ENCODE measurements around the gene ARL5A.

The ARL5A gene

DNA sequence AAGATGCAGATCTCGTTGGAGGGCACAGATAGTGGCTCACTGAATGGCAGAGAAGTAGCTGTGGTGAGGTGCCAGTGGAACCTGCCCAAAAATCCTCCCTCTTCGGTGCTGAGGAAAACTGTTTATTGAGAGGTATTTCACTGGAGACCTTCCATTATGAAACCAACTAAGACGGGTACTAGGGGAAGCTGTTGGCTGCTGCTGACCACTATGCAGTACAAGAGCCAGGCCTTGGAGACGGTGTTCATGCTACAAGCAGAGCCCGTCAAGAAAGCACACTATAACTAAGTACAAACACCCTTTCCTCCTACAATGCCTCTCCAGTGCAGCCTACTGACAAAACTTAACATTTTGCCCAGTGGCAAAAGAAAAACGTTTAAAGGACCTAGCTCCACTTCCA lies 4.6 kb downstream of the ARL5A start:
- TF ChIP-seq YY1 (IDR thresholded peaks at IDR 0.05; ENCODE audit: low read depth) = no peak
- TF ChIP-seq FOXM1 (IDR thresholded peaks at IDR 0.05; ENCODE audit: borderline replicate concordance, low read depth) = no peak
- TF ChIP-seq ZBTB7A (IDR thresholded peaks at IDR 0.05; ENCODE audit: low read depth) = no peak
- TF ChIP-seq TCF12 (IDR thresholded peaks at IDR 0.05; ENCODE audit: low read depth) = no peak
- TF ChIP-seq TAF1 (IDR thresholded peaks at IDR 0.05; ENCODE audit: low read depth) = no peak
- no peak for TF ChIP-seq CREB1 (IDR thresholded peaks at IDR 0.05; ENCODE audit: low read depth)
- no peak for TF ChIP-seq CEBPB (IDR thresholded peaks at IDR 0.05)
- TF ChIP-seq, protein P1, sequence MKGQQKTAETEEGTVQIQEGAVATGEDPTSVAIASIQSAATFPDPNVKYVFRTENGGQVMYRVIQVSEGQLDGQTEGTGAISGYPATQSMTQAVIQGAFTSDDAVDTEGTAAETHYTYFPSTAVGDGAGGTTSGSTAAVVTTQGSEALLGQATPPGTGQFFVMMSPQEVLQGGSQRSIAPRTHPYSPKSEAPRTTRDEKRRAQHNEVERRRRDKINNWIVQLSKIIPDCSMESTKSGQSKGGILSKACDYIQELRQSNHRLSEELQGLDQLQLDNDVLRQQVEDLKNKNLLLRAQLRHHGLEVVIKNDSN (IDR thresholded peaks at IDR 0.05) = no peak
- TF ChIP-seq, protein P2, sequence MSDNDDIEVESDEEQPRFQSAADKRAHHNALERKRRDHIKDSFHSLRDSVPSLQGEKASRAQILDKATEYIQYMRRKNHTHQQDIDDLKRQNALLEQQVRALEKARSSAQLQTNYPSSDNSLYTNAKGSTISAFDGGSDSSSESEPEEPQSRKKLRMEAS (IDR thresholded peaks at IDR 0.05) = no peak

DNA sequence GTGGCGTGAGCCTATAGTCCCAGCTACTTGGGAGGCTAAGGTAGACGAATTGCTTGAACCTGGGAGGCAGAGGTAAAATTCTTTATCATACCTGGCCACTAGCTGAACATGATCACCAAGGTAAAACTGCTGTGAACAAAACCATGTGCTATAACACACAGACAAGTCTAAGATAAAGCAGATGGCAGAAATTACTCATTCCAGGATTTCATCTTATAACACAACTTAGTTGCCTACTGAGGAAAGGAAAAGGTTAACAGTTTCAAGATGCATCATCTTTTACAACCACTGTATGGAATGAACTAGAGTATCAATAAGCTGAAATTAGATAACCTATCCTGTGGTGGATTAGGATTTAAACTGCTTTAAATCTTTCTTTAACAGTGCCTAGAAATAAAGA lies 8.3 kb downstream of the ARL5A start:
- TF ChIP-seq YY1 (IDR thresholded peaks at IDR 0.05; ENCODE audit: low read depth) (no peak), TEAD4 (IDR thresholded peaks at IDR 0.05) (no peak), CEBPB (IDR thresholded peaks at IDR 0.05) (no peak)

DNA sequence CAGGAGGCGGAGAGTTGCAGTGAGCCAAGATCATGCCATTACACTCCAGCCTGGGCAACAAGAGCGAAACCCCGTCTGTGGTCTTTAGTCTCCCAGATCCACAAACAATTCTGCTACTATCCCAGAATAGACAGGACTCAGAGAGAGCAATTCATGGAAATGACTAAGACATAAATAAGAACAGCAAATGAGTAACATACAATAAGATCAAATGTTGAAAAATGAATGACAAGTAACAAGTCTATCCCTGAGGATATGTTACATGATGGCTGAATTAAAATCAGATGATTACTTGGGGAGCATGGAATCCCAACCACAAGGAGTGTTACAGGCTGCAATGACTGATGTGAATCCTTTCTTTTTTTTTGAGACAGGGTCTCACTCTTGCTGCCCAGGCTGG lies 10.3 kb downstream of the ARL5A start:
- TF ChIP-seq FOXM1 (IDR thresholded peaks at IDR 0.05; ENCODE audit: borderline replicate concordance, low read depth) = no peak
- TF ChIP-seq, protein P1 (IDR thresholded peaks at IDR 0.05) = no peak
- TF ChIP-seq RAD21 (IDR thresholded peaks at IDR 0.05; ENCODE audit: low read depth) = no peak
- no peak for TF ChIP-seq ZBTB7A (IDR thresholded peaks at IDR 0.05; ENCODE audit: low read depth)
- TF ChIP-seq, protein P2 (IDR thresholded peaks at IDR 0.05) = no peak
- TF ChIP-seq EP300 (IDR thresholded peaks at IDR 0.05; ENCODE audit: borderline replicate concordance) = no peak
- TF ChIP-seq, protein P3, sequence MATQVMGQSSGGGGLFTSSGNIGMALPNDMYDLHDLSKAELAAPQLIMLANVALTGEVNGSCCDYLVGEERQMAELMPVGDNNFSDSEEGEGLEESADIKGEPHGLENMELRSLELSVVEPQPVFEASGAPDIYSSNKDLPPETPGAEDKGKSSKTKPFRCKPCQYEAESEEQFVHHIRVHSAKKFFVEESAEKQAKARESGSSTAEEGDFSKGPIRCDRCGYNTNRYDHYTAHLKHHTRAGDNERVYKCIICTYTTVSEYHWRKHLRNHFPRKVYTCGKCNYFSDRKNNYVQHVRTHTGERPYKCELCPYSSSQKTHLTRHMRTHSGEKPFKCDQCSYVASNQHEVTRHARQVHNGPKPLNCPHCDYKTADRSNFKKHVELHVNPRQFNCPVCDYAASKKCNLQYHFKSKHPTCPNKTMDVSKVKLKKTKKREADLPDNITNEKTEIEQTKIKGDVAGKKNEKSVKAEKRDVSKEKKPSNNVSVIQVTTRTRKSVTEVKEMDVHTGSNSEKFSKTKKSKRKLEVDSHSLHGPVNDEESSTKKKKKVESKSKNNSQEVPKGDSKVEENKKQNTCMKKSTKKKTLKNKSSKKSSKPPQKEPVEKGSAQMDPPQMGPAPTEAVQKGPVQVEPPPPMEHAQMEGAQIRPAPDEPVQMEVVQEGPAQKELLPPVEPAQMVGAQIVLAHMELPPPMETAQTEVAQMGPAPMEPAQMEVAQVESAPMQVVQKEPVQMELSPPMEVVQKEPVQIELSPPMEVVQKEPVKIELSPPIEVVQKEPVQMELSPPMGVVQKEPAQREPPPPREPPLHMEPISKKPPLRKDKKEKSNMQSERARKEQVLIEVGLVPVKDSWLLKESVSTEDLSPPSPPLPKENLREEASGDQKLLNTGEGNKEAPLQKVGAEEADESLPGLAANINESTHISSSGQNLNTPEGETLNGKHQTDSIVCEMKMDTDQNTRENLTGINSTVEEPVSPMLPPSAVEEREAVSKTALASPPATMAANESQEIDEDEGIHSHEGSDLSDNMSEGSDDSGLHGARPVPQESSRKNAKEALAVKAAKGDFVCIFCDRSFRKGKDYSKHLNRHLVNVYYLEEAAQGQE (IDR thresholded peaks at IDR 0.05; ENCODE audit: low read depth) = no peak

DNA sequence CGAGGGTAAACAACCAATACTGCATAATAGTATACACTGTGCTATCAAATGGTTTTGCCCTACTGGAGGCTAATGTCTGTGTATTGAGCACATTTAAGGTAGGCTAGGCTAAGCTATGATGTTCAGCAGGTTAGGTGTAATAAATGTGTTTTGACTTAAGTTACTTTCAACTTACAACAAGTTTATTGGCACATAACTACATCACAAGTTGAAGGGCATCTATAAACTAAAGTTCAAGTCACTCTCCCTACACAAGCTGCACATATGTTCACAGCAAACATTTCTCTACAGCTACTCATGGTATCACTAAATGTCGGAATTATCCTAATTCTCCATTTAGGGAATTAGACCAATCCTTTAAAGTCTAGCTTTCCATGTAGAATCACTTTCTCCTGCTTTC lies 11.4 kb downstream of the ARL5A start:
- TF ChIP-seq NFIC (IDR thresholded peaks at IDR 0.05) (no peak), ZBTB7A (IDR thresholded peaks at IDR 0.05; ENCODE audit: low read depth) (no peak), TEAD4 (IDR thresholded peaks at IDR 0.05) (no peak), YY1 (IDR thresholded peaks at IDR 0.05; ENCODE audit: low read depth) (no peak), FOXM1 (IDR thresholded peaks at IDR 0.05; ENCODE audit: borderline replicate concordance, low read depth) (no peak), RAD21 (IDR thresholded peaks at IDR 0.05; ENCODE audit: low read depth) (no peak), CREB1 (IDR thresholded peaks at IDR 0.05; ENCODE audit: low read depth) (no peak), TCF12 (IDR thresholded peaks at IDR 0.05; ENCODE audit: low read depth) (no peak), EGR1 (IDR thresholded peaks at IDR 0.05) (no peak), CEBPB (IDR thresholded peaks at IDR 0.05) (no peak), TAF1 (IDR thresholded peaks at IDR 0.05; ENCODE audit: low read depth) (no peak), EP300 (IDR thresholded peaks at IDR 0.05; ENCODE audit: borderline replicate concordance) (no peak)
- TF ChIP-seq, protein P1 (IDR thresholded peaks at IDR 0.05) = no peak
- TF ChIP-seq, protein P2 (IDR thresholded peaks at IDR 0.05) = no peak
- TF ChIP-seq, protein P3 (IDR thresholded peaks at IDR 0.05; ENCODE audit: low read depth) = no peak

DNA sequence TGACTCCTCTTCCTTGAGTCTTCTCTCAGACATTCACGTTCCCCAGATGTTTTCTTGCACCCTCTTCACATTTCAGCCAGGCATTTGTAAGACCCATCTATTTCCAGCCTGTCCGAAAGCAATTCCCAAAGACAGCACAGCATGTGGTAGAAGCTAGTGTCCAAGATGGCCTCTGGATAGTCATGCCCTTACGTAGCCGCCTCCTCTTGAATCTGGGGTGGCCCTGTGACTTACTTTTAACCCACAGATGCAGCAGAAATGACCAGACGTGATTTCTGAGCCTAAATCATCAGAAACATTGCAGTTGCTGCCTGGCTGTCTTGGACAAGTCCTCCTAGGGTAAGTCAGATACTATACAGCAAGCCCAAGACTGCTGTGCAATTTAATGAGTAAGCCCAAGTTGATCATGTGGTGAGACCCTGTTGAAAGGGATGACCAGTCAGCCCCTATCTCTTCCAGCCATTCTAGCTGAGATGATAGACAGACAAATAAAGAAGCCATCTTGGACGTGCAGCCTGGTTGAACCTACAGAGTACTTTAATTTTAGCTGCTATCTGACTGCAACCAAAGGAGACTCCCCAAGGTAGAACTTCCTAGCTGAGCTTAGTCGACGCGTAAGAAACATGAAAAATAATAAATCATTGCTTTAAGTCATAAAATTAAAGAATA lies 12.3 kb downstream of the ARL5A start:
- TF ChIP-seq CEBPB (IDR thresholded peaks at IDR 0.05) = no peak
- TF ChIP-seq EGR1 (IDR thresholded peaks at IDR 0.05) = no peak
- TF ChIP-seq, protein P3 (IDR thresholded peaks at IDR 0.05; ENCODE audit: low read depth) = no peak
